ENCODE measurements around the gene DNAJB6.

The DNAJB6 gene

GRCh38 chr7:157431951-157432540 is 95.2 kb downstream of the DNAJB6 start:
- TF ChIP-seq CTCF (IDR thresholded peaks at IDR 0.05; ENCODE audit: low read depth, low read length, missing control alignments) = no peak
- no peak overlapping the region for H3K4me3 ChIP-seq (replicated peaks; ENCODE audit: low read depth, low read length)
- DNase-seq (ENCODE audit: extremely low read depth, low read depth) = no peak

- peak; percentile 66 for DNase-seq (ENCODE audit: extremely low read depth, low read depth)
- H3K4me3 ChIP-seq (replicated peaks; ENCODE audit: low read depth, low read length) = no peak overlapping the region
- no peak for TF ChIP-seq CTCF (IDR thresholded peaks at IDR 0.05; ENCODE audit: low read depth, low read length, missing control alignments)
These were observed 95.7 kb downstream of the DNAJB6 start for GRCh38 chr7:157432541-157432956.

GRCh38 chr7:157432957-157433576 is 96.3 kb downstream of the DNAJB6 start:
- TF ChIP-seq CTCF (IDR thresholded peaks at IDR 0.05; ENCODE audit: low read depth, low read length, missing control alignments) = peak; percentile 71
- no peak overlapping the region for H3K4me3 ChIP-seq (replicated peaks; ENCODE audit: low read depth, low read length)
- DNase-seq (ENCODE audit: extremely low read depth, low read depth) = no peak

GRCh38 chr7:157433628-157434027 is 96.8 kb downstream of the DNAJB6 start:
- no peak overlapping the region for H3K4me3 ChIP-seq (replicated peaks; ENCODE audit: low read depth, low read length)
- DNase-seq (ENCODE audit: extremely low read depth, low read depth) = no peak
- no peak for TF ChIP-seq CTCF (IDR thresholded peaks at IDR 0.05; ENCODE audit: low read depth, low read length, missing control alignments)

GRCh38 chr7:157434231-157434630 is 97.4 kb downstream of the DNAJB6 start:
- TF ChIP-seq CTCF (IDR thresholded peaks at IDR 0.05; ENCODE audit: low read depth, low read length, missing control alignments) = no peak

GRCh38 chr7:157434701-157435100 is 97.9 kb downstream of the DNAJB6 start:
- no peak for TF ChIP-seq CTCF (IDR thresholded peaks at IDR 0.05; ENCODE audit: low read depth, low read length, missing control alignments)
- H3K4me3 ChIP-seq (replicated peaks; ENCODE audit: low read depth, low read length) = no peak overlapping the region
- no peak for DNase-seq (ENCODE audit: extremely low read depth, low read depth)

More at GRCh38 chr7:157434231-157434630, 97.4 kb downstream of the DNAJB6 start:
- DNase-seq (ENCODE audit: extremely low read depth, low read depth) = no peak
- H3K4me3 ChIP-seq (replicated peaks; ENCODE audit: low read depth, low read length) = no peak overlapping the region

All from HFF-Myc (cell line).